ENCODE results near the gene AHRR. TPM values are rescaled to one million over a fixed set of nuclear protein-coding genes. Genes with fewer than 3 reads are reported as not detected.

Gene AHRR
- total RNA-seq, 1 donor from 2014 or later, result 2.6 TPM

- TF ChIP-seq CTCF (IDR thresholded peaks at IDR 0.05; ENCODE audit: insufficient read depth, low read length, poor library complexity, severe bottlenecking), result no peak
- Histone ChIP-seq H3K4me3 (ENCODE audit: low read depth, low read length) (no peak overlapping the region), H3K36me3 (ENCODE audit: control insufficient read depth, insufficient read depth, low read length) (no peaks in the 10 kb centered on the region), H3K27me3 (ENCODE audit: control insufficient read depth, insufficient read depth, low read length) (peaks cover 10% of the 10 kb centered on the region)
- DNase-seq (ENCODE audit: low read depth), result no peak
Observed at GRCh38 chr5:377326-377981, 55.9 kb downstream of the AHRR start.

DNA sequence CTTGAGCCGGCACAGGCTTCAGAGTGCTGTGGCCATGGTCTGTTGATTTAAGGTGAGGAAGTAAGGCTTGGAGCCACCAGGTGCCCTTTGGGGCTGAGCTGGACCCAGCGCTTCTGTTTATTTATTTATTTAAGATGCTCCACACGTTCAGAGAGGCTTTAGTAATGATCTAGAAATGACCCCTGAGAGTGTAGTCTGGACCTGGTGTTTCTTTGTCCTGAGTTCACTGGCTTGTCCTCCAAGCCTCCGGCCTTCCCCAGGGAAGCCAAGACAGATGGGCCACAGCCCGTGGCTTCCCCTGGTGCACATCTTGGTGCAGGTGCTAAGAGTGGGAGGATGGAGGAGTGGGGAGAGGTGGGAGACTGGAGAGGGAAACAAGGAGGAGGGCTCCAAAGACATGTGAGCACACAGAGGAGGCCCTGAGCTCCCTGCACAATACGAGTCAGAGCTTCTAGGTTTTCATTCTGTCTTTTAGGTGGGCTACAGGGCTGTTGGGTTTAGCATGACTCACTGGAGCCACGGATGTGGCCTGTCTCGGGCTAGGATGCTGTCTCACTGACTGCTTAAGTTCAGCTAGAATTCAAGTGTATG, 56.9 kb downstream of the AHRR start:
- Histone ChIP-seq H3K27me3 (ENCODE audit: control insufficient read depth, insufficient read depth, low read length) (peaks cover 5% of the 10 kb centered on the region), H3K4me3 (ENCODE audit: low read depth, low read length) (no peak overlapping the region), H3K36me3 (ENCODE audit: control insufficient read depth, insufficient read depth, low read length) (no peaks in the 10 kb centered on the region)
- TF ChIP-seq CTCF (IDR thresholded peaks at IDR 0.05; ENCODE audit: insufficient read depth, low read length, poor library complexity, severe bottlenecking), result no peak
- no peak for DNase-seq (ENCODE audit: low read depth)

DNA sequence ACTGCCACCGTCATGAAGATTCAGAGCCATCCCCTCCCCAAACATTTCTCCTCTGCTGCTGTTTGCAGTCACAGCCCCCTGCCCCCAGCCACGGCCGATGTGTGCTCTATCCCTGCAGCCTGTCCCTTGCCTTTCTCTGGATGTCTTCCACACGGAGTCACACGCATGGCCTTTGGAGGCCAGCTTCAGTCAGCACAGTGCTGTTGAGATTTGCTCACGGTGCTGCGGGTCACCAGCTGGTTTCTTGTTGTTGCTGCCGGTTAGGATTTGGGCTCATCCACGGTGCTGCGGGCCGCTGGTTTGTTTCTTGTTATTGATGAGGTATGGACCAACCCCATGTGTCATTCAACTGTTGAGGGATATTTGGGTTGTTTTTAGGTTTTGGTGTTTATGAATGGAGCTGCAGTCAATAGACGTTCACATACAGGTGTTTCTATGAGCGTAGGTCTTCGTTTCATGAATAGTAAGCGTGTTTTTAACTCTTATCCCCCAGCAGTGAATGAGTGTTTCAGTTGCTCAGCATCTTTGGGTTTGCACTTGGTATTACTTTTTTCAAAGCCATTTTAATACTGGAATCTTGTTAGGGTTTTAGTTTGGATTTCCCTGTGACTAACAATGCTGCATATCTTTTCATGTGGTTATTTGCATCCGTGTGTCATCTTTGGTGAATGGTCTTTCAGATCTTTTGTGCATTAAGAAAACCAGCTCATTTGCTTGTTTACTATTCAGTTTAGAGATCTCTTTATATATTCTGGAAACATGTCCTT, 57.6 kb downstream of the AHRR start:
- DNase-seq (ENCODE audit: low read depth), result no peak
- Histone ChIP-seq H3K36me3 (ENCODE audit: control insufficient read depth, insufficient read depth, low read length) (no peaks in the 10 kb centered on the region), H3K27me3 (ENCODE audit: control insufficient read depth, insufficient read depth, low read length) (peaks cover 4% of the 10 kb centered on the region), H3K4me3 (ENCODE audit: low read depth, low read length) (no peak overlapping the region)
- no peak for TF ChIP-seq CTCF (IDR thresholded peaks at IDR 0.05; ENCODE audit: insufficient read depth, low read length, poor library complexity, severe bottlenecking)

DNA sequence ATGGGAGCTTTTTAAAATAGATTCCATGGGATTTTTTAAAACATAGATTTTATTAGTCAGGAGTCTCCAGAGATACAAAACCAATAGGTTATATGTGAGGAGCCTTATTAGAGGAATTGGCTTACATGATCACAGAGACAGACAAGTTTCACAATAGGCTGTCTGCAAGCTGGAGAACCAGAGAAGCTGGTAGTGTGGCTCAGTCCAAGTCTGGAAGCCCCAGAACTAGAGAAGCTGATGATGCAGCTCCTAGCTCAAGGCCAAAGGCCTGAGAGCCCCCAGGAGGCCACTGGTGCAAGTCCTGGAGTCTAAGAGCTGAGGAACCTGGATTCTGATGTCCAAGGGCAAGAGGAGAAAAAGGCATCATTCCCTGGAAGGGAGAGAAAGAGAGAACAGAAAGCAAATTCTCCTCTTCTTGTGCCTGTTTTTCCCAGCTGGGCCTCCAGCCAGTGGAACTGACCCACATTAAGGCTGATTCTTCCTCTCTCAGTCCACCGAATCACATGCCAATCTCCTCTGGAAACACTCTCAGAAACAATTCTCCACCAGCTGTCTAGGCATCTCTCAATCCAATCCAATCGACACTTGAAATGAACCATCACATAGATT, 59.3 kb downstream of the AHRR start:
- Histone ChIP-seq H3K27me3 (ENCODE audit: control insufficient read depth, insufficient read depth, low read length) (no peaks in the 10 kb centered on the region), H3K4me3 (ENCODE audit: low read depth, low read length) (no peak overlapping the region), H3K36me3 (ENCODE audit: control insufficient read depth, insufficient read depth, low read length) (no peaks in the 10 kb centered on the region)
- no peak for DNase-seq (ENCODE audit: low read depth)
- TF ChIP-seq CTCF (IDR thresholded peaks at IDR 0.05; ENCODE audit: insufficient read depth, low read length, poor library complexity, severe bottlenecking), result no peak

DNA sequence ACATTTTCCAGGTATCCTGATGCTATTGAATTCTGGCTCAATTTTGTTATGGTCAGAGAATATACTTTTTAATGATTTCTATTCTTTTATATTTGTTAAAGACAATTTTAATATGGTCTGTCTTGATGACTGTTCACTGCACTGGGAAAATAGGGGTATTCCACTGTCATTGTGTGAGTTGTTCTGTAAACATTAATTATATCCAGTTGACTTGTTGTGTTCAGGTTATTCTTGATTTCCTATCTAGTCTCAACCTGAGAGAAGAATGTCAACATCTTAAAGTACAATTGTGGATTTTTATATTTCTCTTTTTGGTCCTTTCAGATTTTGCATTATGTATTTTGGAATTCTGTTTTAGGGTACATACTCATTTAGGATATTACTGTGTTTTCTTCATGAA, 61.6 kb downstream of the AHRR start:
- no peaks in the 10 kb centered on the region for H3K27me3 ChIP-seq (ENCODE audit: control insufficient read depth, insufficient read depth, low read length)
- no peak overlapping the region for H3K4me3 ChIP-seq (ENCODE audit: low read depth, low read length)
- DNase-seq (ENCODE audit: low read depth), result no peak
- TF ChIP-seq CTCF (IDR thresholded peaks at IDR 0.05; ENCODE audit: insufficient read depth, low read length, poor library complexity, severe bottlenecking), result no peak
- H3K36me3 ChIP-seq (ENCODE audit: control insufficient read depth, insufficient read depth, low read length), result no peaks in the 10 kb centered on the region
